HepG2 (cell line): ENCODE data around the gene CFAP97D1. TPM values are rescaled to one million over a fixed set of nuclear protein-coding genes. Genes with fewer than 3 reads are reported as not detected.
A peak's percentile ranks its signal among the peaks of the same experiment; 100 is the strongest.

ENCODE experiments used
- ELF1 ChIP-seq: sonication (generic); formaldehyde crosslinking; IDR thresholded peaks from 2 replicates; pipeline ENCODE4 v1.4.0; 2020; ENCODE audit warnings: missing genetic modification reagents
- ELK4 ChIP-seq: sonication (generic); formaldehyde crosslinking; IDR thresholded peaks from 2 replicates; pipeline ENCODE4 v1.9.0; 2021; ENCODE audit warnings: missing genetic modification reagents, borderline replicate concordance
- GABPA ChIP-seq, 2 experiments: IDR thresholded peaks; 2 replicates each; pipeline ENCODE4 v1.6.1; 2011 to 2016; ENCODE audit warnings: low read depth in 2 of 2, low read length in 1 of 2, missing biosample characterization in 1 of 2, missing genetic modification characterization in 1 of 2
- GLI4 ChIP-seq: sonication (generic); formaldehyde crosslinking; IDR thresholded peaks from 2 replicates; pipeline ENCODE4 v1.5.1; 2020; ENCODE audit warnings: missing genetic modification reagents, mild to moderate bottlenecking, moderate library complexity, borderline replicate concordance
- KAT2B ChIP-seq: fragments of 150-350 bp; IDR thresholded peaks from 2 replicates; pipeline ENCODE4 v1.6.1; 2014; ENCODE audit warnings: low read depth, low read length, borderline replicate concordance
- MAFG ChIP-seq: sonication (generic); formaldehyde crosslinking; IDR thresholded peaks from 2 replicates; pipeline ENCODE4 v1.5.1; 2020; ENCODE audit warnings: mild to moderate bottlenecking, missing genetic modification reagents
- MTA1 ChIP-seq: sonication (generic); formaldehyde crosslinking; IDR thresholded peaks from 2 replicates; pipeline ENCODE4 v1.4.0; 2020; ENCODE audit warnings: missing genetic modification reagents, mild to moderate bottlenecking, borderline replicate concordance
- TOE1 ChIP-seq: sonication (generic); formaldehyde crosslinking; IDR thresholded peaks from 2 replicates; pipeline ENCODE4 v1.4.0; 2020; ENCODE audit warnings: mild to moderate bottlenecking, missing genetic modification reagents
- ZBTB7A ChIP-seq: sonication (generic); formaldehyde crosslinking; IDR thresholded peaks from 2 replicates; pipeline ENCODE4 v1.8.0; 2022; ENCODE audit warnings: mild to moderate bottlenecking, missing genetic modification reagents
- ZNF230 ChIP-seq: sonication (generic); formaldehyde crosslinking; IDR thresholded peaks from 2 replicates; pipeline ENCODE4 v1.4.0; 2020; ENCODE audit warnings: mild to moderate bottlenecking, missing genetic modification reagents
- ZNF251 ChIP-seq: sonication (generic); formaldehyde crosslinking; IDR thresholded peaks from 2 replicates; pipeline ENCODE4 v1.9.0; 2021; ENCODE audit warnings: mild to moderate bottlenecking, missing genetic modification reagents
- ZNF407 ChIP-seq: sonication (generic); formaldehyde crosslinking; IDR thresholded peaks from one replicate; pipeline ENCODE4 v1.5.1; 2020; ENCODE audit warnings: mild to moderate bottlenecking, missing genetic modification reagents; ENCODE audit errors: not compliant biosample characterization
- ZNF607 ChIP-seq: sonication (generic); formaldehyde crosslinking; IDR thresholded peaks from 2 replicates; pipeline ENCODE4 v1.5.1; 2020; ENCODE audit warnings: missing genetic modification reagents, mild to moderate bottlenecking, borderline replicate concordance
- polyA plus RNA-seq, 8 experiments: library from polyadenylated mRNA; depleted of rRNA in 3 of 8; stranded (reverse) in 7 of 8; unstranded in 1 of 8; fragments of >200 nt; fragmentation: Illumina TruSeq in 4 of 8; extraction: Trizol in 4 of 8; gene quantifications; 2 replicates each; pipeline versions ENCODE4 v1.2.1 to v1.2.3, GENCODE V29; 2011 to 2016; ENCODE audit warnings: low read depth in 4 of 8, missing spikeins in 1 of 8, mixed read lengths in 1 of 8; ENCODE audit not compliant: insufficient read depth in 1 of 8
- total RNA-seq, 5 experiments: library from RNA; depleted of rRNA; stranded (reverse); fragments of >200 nt; fragmentation: Illumina TruSeq; extraction: Trizol; gene quantifications; 2 replicates each; pipeline ENCODE4 v1.2.3, GENCODE V29; 2016; ENCODE audit warnings: low read depth in 1 of 5

Gene CFAP97D1
- total and polyA plus RNA-seq, 2 of the 13 experiments (the other 11 are each of a cell fraction or from before 2014, with no cell fraction given): 0.02 TPM; not detected in 1

GRCh38 chr17:43772877-43773648, 7.2 kb upstream of the CFAP97D1 start (continued):
- no peak for TF ChIP-seq ZNF407 (CRISPR knock-in tag)
- TF ChIP-seq ZNF251: no peak
- TF ChIP-seq ELK4: no peak
- no peak for TF ChIP-seq TOE1
- TF ChIP-seq MAFG (CRISPR knock-in tag): no peak
- TF ChIP-seq GLI4 (CRISPR knock-in tag): no peak
- TF ChIP-seq ZBTB7A (CRISPR knock-in tag): no peak
- no peak for TF ChIP-seq MTA1 (CRISPR knock-in tag)
- TF ChIP-seq GABPA (IDR thresholded peaks at IDR 0.05; ENCODE audit: low read depth, low read length): no peak
- TF ChIP-seq GABPA (CRISPR knock-in tag; IDR thresholded peaks at IDR 0.05; ENCODE audit: low read depth): no peak
- no peak for TF ChIP-seq ZNF607
- no peak for TF ChIP-seq ELF1 (CRISPR knock-in tag)
- TF ChIP-seq KAT2B: no peak
- 0 out of 2 replicates have a peak, but pooled peaks have one; percentile 18 for TF ChIP-seq ZNF230 (CRISPR knock-in tag)
